PC-3 (cell line): Measurements from ENCODE around the gene ZMYND11.

Experiments
- EZH2 ChIP-seq: fragments of 300-600 bp; sonication (generic); IDR thresholded peaks from one replicate; pipeline ENCODE4 v1.6.1; 2017; ENCODE audit warnings: antibody characterized with exemption, mild to moderate bottlenecking, low read length; ENCODE audit not compliant: unreplicated experiment
- TF ChIP-seq, protein P1 (sequence below): fragments of 300-600 bp; sonication (generic); conservative IDR thresholded peaks from 2 replicates; pipeline ENCODE4 v1.5.1; 2017; ENCODE audit warnings: antibody characterized with exemption, low read depth, mild to moderate bottlenecking, low read length

DNA sequence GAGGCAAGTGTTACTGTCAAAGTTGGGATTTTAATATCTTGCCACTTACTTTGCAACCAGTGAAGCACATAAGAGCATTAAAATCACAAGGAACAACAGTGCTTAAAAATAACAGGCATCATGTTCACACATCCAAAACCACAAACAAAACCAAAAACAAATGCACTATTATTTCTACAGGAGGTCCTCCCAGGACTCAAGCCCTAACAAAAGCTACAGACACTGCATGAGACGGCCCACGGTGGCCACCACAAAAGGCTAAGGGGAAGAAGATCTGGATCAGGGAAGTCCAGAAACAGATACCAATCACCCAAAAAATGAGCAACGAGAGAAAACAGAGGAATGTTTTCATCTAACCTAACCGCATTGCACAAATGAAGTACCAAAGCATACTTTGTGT, 158.4 kb downstream of the ZMYND11 start:
- TF ChIP-seq, protein P1, sequence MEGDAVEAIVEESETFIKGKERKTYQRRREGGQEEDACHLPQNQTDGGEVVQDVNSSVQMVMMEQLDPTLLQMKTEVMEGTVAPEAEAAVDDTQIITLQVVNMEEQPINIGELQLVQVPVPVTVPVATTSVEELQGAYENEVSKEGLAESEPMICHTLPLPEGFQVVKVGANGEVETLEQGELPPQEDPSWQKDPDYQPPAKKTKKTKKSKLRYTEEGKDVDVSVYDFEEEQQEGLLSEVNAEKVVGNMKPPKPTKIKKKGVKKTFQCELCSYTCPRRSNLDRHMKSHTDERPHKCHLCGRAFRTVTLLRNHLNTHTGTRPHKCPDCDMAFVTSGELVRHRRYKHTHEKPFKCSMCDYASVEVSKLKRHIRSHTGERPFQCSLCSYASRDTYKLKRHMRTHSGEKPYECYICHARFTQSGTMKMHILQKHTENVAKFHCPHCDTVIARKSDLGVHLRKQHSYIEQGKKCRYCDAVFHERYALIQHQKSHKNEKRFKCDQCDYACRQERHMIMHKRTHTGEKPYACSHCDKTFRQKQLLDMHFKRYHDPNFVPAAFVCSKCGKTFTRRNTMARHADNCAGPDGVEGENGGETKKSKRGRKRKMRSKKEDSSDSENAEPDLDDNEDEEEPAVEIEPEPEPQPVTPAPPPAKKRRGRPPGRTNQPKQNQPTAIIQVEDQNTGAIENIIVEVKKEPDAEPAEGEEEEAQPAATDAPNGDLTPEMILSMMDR, result no peak
- no peak for TF ChIP-seq EZH2
